HG03135 (cell line): ENCODE results near the gene DCDC2C.

ENCODE experiments used
- ATAC-seq: cut with Tn5 transposase; IDR thresholded peaks from one replicate; pipeline ENCODE4 v1.9.1; 2021; ENCODE audit warnings: mild to moderate bottlenecking, moderate library complexity; ENCODE audit not compliant: unreplicated experiment

Gene DCDC2C

GRCh38 chr2:3769766-3770165, 66.4 kb downstream of the DCDC2C start:
- no peak for ATAC-seq

GRCh38 chr2:3770724-3771415, 67.5 kb downstream of the DCDC2C start:
- no peak for ATAC-seq

GRCh38 chr2:3771576-3771975, 68.2 kb downstream of the DCDC2C start:
- no peak for ATAC-seq

- no peak for ATAC-seq
Observed at GRCh38 chr2:3774336-3774735, 71.0 kb downstream of the DCDC2C start.

- ATAC-seq = no peak
Observed at GRCh38 chr2:3776311-3776710, 72.9 kb downstream of the DCDC2C start.

GRCh38 chr2:3777966-3778365, 74.6 kb downstream of the DCDC2C start:
- ATAC-seq = no peak

- no peak for ATAC-seq
Observed at GRCh38 chr2:3778851-3779495, 75.6 kb downstream of the DCDC2C start.

- ATAC-seq = no peak
Observed at GRCh38 chr2:3779496-3780049, 76.2 kb downstream of the DCDC2C start.

GRCh38 chr2:3780477-3781402, 77.4 kb downstream of the DCDC2C start:
- ATAC-seq = peak; percentile 99

GRCh38 chr2:3784731-3785130, 81.4 kb downstream of the DCDC2C start:
- ATAC-seq = no peak

- ATAC-seq = no peak
Observed at GRCh38 chr2:3785220-3785889, 82.0 kb downstream of the DCDC2C start.

GRCh38 chr2:3785890-3786273, 82.5 kb downstream of the DCDC2C start:
- ATAC-seq = no peak

GRCh38 chr2:3787768-3788167, 84.4 kb downstream of the DCDC2C start:
- no peak for ATAC-seq

- ATAC-seq = no peak
Observed at GRCh38 chr2:3789256-3789655, 85.9 kb downstream of the DCDC2C start.

GRCh38 chr2:3793249-3793648, 89.9 kb downstream of the DCDC2C start:
- no peak for ATAC-seq

GRCh38 chr2:3801506-3801905, 98.1 kb downstream of the DCDC2C start:
- ATAC-seq = no peak

GRCh38 chr2:3805201-3805939, 102.0 kb downstream of the DCDC2C start:
- no peak for ATAC-seq

- no peak for ATAC-seq
Observed at GRCh38 chr2:3806168-3806567, 102.8 kb downstream of the DCDC2C start.

- no peak for ATAC-seq
Observed at GRCh38 chr2:3806730-3807129, 103.4 kb downstream of the DCDC2C start.

GRCh38 chr2:3807853-3808252, 104.5 kb downstream of the DCDC2C start:
- no peak for ATAC-seq
